GM19328 (cell line): ENCODE results near the gene TLCD3B.
"Not testable (repeated sequence)": the region's sequence is repeated elsewhere in the genome, so short reads cannot be mapped to it uniquely, and the experiment has no call there.

Experiments used
- ATAC-seq: cut with Tn5 transposase; IDR thresholded peaks from one replicate; pipeline ENCODE4 v1.9.1; 2021; ENCODE audit warnings: mild to moderate bottlenecking, moderate library complexity; ENCODE audit not compliant: unreplicated experiment

Gene TLCD3B

DNA sequence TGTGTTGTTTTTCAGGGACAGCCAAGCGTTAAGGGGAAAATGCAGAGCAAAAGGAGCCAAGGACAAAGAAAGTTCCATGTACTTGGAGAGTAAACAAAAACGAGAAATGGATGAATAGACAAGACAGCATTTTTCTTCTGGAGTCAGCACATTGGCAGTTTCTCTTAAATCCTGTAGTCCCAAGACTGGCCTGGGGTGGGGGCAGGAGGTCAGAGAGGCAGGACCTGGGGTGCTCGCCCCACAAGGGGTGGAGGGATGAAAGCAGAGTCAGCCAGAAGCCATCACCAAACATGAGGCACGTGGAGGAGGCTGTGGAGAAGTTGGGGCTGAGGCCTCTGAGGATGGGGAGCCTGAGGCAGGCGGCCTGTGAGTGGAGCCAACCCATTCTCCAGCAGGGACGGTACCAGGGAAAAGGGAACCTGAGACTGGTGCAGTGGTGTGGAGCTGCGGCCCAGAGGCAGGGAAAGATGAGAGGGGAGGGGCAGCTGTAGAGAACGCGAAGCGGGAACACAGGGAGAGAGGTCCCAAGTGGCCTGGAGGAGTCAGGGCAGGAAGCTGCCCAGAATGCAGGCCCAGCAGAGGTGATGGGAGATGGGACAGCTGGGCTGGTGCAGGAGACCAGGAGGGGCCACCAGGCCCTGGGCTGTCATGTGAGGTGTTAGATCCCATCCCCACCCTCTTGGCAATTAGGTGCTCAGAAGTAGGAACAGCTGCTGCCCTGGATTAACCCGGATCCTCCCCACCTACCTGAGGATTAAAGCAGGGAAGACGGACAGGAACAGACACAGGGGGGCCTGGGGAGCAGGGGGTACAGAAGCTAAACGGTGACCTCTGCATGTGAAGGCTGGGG is 3.3 kb downstream of the TLCD3B start:
- ATAC-seq: no peak

DNA sequence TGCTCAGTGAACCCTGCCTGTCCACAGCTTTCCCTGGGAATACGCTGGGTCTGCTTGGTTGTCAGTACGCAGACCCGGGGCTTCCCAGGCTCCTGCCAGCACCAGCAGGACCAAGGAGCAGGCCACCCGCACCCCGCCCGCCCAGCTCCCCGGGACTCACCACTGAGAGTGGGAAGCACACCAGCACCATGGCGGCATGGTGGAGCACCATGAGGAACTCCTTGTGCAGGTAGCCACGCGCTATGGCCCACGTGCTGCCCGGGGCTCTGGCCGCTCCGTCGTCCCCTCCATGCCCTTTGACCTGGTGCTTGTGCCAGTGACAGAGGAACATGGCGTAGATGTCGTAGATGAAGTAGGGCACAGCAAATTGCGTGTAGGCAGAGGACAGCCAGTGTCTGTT is 4.6 kb downstream of the TLCD3B start:
- no peak for ATAC-seq

DNA sequence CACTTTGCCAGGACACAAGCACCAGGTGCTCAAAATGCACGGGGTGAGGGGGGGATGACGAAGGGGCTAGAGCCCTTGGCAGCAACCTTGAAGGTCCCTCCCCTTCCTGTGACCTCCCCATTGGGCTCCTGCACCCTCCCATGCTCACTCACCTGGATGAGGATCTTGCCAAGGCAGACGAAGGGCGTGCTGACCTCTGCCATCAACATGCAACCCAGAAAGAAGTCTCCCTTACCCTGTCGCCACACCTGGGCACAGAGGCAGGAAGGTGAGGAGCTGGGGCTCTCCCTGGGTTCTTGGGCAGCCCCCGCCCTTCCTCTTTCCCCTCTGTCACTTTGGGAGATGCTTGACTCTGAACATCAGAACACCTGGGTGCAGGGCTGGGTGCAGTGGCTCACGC is 5.5 kb downstream of the TLCD3B start:
- ATAC-seq: no peak

DNA sequence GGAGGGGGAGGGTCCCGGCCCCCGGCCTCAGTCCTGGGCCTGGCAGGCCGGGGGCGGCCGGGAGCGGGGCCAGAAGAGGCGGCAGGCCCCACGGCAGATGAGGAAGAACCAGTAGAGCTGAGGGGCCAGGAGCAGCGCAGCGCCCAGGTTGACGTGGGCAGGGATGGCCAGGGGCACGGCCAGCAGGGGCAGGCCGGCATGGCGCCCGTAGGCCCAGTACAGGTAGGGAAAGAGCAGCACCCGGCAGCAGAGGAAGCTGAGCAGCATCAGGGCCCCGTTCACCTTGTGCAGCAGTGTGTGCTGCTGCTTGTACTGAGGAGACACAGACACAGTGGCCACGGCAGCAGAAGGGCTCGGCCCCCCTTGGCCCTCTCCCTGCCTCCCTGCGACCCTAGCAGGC is 5.9 kb downstream of the TLCD3B start:
- no peak for ATAC-seq

DNA sequence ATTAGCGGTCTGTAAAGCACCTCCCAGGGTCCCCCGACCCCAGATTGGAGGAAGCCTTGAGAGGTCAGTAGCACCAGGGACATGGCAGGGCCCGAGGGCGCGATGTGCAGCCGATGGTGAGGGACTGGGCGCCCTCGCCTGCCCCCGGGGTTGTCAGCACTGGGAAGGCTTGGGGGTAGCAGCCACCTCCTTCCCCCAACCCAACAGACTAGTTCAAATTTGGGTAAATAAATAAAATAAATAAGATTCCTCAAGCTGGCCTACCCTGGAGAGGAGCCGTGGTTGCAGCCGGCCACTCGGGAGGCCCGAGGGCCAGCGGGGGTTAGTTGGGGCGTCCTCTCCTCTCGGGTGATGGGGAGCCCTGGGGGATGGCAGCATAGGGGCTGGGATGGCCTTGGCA is 6.6 kb downstream of the TLCD3B start:
- no peak for ATAC-seq

DNA sequence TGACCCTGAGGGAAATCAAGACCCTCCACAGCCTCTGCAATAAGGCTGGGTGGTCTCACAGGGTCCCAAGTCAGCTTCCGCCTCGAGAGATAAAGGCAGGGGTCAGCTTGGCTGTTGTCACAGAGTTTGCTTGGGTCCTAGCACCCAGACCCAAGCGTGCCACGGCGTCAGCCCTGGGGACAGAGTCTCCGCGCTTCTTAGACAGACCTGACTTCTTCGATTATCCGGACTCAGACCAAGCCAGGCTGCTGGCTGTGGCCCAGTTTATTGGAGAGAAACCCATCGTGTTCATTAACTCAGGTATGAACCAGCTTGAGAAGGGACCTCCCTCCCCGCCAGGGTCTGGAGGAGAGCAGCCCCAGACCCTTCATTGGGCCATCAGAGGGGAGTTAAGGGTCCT is 7.5 kb downstream of the TLCD3B start:
- ATAC-seq: no peak

DNA sequence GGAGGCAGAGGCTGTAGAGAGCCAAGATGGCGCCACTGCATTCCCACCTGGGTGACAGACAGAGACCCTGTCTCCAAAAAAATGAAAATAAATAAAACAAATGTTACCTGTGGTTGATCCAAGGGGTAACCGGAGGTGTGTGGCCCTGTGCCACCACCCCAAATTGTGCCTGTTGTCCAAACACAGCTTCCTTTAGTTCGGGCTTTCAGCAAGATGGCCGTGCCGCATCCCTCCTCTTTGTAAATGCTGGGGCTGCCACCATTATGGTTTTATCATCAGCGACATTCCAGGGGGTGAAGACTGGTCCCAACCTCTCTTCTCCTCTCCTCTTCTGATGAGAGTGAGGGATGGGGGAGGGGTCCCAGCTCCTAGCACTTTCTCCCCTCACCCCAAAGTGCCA is 8.2 kb downstream of the TLCD3B start, which contains the start of gene C16orf92:
C16orf92 (plus strand) TSS at position 312 of the 400 bp plus-strand sequence. CDS start 143 bp downstream, outside the sequence.
- no peak for ATAC-seq

DNA sequence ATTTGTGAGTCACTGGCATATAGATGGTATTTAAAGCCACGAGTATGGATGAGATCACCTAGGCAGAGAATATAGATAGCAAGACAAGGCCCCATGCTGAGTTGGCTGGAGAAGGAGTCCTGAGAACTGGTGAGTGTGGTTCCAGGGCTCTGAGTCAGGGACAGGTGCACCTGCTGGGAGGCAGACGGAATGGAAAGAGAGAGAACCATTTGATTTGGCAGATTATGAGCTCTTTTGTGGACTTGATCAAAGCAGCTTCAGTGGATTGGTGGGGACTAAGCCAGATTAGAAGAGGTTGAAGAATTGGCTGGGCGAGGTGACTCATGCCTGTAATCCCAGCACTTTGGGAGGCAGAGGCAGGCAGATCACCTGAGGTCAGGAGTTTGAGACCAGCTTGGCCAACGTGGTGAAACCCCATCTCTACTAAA is 12.3 kb downstream of the TLCD3B start:
- no peak for ATAC-seq

DNA sequence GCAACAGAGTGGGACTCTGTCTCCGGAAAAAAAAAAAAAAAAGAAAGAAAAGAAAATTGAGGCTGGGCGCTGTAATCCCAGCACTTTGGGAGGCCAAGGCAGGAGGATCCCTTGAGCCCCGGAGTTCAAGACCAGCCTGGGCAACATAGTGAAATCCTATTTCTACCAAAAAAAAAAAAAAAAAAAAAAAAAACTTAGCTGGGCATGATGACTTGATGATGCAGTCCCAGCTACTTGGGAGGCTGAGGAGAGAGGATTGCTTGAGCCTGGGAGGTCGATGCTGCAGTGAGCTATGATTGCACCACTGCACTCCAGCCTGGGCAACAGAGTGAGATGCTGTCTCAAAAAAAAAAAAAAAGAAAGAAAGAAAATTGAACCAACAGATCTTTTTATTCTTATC is 13.1 kb downstream of the TLCD3B start:
- not testable (repeated sequence) for ATAC-seq

DNA sequence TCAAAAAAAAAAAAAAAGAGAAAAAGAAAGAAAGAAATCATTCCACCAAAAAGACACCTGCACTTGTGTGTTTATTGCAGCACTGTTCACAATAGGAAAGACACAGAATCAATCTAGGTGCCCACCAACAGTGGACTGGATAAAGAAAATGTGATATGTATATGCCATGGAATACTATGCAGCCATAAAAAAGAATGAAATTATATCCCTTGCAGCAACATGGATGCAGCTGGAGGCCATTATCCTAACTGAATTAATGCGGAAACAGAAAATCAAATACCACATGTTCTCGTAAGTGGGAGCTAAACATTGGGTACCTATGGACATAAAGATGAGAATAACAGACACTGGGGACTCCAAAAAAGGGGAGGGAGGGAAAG is 13.8 kb downstream of the TLCD3B start:
- no peak for ATAC-seq

DNA sequence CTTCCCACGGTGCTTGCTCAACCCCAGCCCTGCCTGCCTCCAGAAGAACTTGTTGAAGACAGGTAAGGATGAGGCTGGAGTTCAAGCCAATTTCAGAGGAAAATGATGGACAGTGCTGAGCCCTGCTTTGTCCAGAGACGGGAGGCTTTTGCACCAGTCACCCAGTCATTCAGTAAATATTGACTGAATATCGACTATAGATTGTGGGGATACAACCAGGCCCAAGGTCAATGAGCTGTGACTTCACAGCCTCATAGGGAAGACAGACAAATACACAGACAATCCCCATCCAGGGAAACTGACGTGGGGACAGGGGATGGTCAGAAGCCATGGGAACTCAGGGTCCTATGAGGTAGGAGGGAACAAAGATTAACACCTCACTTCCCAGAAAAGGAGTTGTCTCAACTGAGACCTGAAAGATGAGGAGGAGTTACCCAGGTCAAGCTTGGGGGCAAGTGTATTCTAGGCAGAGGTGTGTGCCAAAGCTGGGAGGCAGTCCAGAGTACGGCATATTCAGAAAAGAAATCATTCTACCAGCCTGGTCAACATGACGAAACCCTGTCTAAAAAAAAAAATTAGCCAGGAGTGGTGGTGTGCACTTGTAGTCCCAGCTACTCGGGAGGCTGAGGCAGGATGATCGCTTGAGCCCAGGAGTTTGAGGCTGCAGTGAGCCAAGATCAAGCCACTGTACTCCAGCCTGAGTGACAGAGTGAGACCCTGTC is 14.4 kb downstream of the TLCD3B start:
- ATAC-seq: no peak

DNA sequence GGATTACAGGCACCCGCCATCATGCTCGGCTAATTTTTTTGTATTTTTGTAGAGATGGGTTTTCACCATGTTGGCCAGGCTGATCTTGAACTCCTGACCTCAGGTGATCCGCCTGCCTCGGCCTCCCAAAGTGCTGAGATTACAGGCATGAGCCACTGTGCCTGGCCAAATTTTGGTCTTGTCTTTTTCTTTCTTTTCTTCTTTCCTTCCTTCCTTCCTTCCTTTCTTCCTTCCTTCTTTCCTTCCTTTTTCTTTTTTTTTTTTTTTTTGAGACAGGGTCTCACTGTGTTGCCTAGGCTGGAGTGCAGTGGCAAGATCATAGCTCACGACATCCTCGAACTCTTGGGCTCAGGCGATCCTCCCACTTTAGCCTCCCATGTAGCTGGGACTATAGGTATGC is 15.6 kb downstream of the TLCD3B start:
- not testable (repeated sequence) for ATAC-seq

DNA sequence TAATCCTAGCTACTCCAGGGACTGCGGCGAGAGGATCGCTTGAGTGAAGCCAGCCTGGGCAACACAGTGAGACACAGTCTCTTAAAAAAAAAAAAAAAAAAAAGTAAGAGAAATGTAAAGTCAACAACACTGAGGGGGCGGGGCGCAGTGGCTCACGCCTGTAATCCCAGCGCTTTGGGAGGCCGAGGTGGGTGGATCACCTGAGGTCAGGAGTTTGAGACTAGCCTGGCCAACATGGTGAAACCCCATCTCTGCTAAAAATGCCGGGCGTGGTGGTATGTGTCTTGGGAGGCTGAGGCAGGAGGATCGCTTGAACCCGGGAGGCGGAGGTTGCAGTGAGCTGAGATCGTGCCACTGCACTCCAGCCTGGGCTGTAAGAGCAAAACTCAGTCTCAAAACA is 18.5 kb downstream of the TLCD3B start:
- not testable (repeated sequence) for ATAC-seq

DNA sequence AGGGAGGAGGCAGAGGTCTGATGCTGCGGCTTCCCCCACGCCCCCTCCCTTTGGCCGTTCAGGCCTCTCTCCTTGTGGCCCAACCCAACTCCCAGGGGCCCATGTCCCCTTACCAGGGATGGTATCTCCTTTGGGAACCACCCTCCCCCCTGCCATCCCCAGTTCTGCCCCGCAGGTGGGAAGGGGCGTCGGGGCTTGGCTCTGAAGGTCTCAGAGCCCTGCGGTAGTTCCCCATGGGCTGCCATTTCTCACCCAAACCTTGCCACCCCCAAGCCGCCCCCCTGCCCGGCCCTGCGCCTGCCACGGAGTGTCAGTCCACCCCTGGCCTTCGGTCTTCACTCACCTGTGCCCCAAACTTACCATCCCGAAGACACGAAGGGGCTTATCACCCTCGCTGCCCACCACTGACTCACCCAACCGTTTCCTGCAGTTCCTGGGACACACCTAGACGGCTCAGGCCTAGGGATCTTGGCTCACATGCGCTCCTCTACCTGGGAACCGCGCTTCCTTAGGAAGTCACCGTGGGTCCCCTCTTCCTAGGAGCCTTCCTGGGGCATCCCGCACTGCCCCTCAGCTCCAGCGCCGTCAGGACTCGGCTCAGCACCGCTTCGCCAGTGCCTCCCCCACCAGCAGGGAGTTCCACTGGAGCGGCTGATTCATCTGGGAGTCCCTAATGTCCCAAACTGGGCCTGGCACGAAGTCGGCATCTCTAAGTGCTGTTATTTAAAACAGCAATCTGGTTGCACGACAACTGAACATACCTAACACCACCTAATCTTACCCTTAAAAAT is 19.2 kb downstream of the TLCD3B start:
- ATAC-seq: no peak

DNA sequence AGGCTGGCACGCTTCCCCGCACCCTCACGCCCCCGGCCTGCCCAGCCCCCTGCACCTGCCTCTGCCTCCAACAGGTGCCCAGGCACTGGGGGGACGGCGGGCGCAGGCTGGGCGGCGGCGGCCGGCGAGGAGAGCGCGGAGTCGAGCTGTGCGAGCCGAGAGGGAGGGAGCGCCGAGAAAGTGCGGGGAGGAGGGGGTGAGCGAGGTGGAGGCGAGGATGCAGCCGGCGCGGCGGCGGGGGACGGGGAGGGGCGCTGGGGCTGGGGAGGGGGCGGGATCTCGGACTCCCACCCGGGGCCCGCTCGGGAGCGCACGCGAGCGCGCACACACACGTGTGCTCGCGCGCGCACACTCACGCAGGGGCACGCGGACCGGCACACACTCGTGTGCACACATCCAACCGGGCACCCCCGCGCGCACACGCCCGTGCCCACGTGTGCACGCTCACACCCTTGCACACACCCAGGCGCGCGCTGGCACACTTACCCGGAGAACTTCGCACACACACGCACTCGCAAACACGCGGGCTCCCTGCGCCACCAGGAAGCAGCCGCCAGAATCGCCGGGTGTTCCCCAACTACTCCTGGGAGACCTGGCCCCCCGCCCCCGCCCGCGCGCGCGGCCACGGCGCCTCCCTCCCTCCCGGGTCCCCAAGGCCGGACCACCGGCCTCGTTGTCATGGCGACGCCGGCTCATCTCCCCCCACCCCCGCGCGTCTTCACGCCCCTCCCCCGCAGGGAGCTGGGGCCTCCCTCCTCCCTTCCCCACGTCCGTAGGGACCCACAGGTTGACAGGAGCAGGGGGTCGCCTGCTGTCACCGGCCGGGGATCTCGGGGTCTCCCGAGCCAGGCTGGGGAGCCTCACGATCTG is 20.0 kb downstream of the TLCD3B start, which contains the start of gene DOC2A:
DOC2A (minus strand) TSS at position 184 of the 870 bp plus-strand sequence. CDS start 805 bp downstream, outside the sequence.
- no peak for ATAC-seq

DNA sequence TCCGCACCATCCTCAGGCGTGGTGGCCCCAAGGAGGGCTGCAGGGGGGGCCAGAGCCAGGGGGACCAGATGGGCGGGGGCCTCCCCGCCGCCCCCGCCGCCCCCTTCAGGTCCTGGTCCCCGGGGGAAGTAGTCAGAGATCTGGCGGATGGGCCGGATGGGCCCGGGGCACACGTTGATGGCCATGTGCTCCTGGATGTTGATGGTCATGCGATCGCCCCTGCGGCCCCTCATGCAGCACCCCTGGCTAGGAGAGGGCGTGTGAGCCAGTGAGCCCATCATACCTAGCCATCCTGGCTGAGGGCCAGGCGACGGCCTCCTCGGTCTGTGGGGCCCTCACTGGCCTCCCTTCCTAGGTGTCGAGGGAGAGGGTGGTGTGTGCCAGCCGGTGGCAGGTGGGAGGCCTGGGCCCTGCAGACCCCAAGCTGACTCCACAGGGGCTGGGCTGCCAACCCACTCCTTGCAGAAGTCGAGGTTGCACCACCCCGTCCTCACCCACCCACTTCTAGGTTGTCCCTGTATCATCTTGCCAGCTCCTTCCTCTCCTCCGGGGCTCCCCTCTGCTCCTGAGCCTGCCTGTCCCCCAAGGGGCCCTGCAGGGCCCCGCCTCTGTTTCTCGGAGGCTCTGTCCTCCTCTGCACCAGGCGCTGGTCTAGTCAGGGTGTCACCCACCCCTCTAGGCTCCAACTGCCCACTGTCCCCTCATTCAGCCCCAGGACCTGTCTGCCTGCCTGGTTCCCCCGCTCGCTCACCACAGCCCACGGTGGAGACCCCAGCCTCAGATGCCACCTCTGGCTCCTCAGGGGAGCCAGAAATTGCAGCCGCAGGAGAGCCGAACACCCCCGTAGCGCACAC is 20.9 kb downstream of the TLCD3B start:
- no peak for ATAC-seq

DNA sequence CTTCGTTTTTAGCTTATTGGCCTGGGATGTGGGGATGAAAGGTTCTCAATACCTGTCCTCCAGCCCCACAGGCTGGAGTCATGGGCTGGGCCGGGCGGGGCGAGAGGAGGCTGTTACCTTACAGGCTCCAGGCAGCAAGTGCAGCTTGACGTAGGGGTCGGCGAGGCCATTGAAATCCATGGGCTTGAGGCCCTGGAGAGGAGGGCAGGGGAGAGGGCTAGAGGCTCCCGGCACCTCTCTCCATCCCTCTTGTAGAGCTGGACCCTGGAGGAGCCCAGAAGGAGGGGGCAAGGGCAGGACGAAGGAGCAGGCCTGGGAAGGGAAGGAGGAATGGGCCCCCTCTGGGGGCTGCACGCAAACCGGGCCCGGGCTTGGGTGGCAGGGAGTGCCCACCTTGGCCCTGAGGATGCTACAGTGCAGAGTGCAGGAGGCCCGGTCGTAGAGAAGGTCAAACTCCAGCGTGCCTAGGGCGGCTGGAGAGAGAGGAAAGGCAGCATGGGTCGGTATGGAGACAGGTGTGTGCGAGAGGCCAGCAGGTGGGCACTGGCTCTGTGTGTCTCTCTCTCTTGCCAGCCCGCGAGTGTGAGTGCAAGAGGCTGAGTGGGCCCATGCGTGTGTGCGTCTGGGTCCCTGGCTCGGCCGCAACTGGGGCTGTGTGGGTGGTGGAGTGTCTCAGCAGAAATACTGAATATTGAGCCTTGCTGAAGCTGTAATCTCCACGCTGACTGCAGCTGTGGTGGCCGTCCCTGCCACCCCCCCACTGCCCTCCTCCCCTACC is 21.8 kb downstream of the TLCD3B start:
- no peak for ATAC-seq

DNA sequence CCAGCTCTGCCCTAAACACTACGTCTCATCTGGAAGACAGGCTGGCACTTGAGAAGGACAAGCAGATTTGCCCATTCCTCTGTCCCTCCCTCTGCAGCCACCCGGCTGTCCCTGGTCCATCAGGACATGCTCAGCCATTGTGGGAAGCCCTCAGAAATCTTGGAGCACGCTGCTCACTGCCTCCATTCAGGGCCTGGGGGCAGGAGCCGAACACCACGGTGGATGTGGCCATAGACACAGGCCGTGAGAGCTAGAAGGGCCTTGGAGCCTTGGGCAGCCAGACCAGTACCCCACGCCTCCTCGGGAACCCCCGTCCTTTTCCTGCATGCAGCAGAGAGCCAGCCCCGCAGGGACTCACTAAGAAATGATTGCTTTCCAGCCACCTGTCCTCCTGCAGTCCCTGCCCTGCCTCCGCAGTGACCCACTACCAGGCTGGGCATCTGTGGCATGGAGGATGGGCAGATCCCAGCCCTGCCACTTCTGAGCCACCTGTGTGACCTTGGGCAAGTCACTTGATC is 23.6 kb downstream of the TLCD3B start:
- ATAC-seq: no peak
